Osteocyte (in vitro differentiated cells): Measurements from ENCODE around the gene STK17A. TPM values are rescaled to one million over a fixed set of nuclear protein-coding genes. Genes with fewer than 3 reads are reported as not detected.
A peak's percentile ranks its signal among the peaks of the same experiment; 100 is the strongest.
"Not testable (repeated sequence)": the region's sequence is repeated elsewhere in the genome, so short reads cannot be mapped to it uniquely, and the experiment has no call there.

ENCODE experiments used
- DNase-seq: peaks from one replicate; pipeline ENCODE4 v3.0.0; 2021; ENCODE audit warnings: mixed read lengths; ENCODE audit not compliant: unreplicated experiment; ENCODE audit errors: extremely low spot score
- H3K27ac Mint-ChIP-seq: one replicate; pipeline ENCODE4 v1.8.0; 2021; ENCODE audit warnings: mild to moderate bottlenecking, mixed read lengths; ENCODE audit not compliant: unreplicated experiment
- H3K27me3 Mint-ChIP-seq: one replicate; pipeline ENCODE4 v1.8.0; 2021; ENCODE audit warnings: mixed read lengths; ENCODE audit not compliant: unreplicated experiment
- H3K36me3 Mint-ChIP-seq: one replicate; pipeline ENCODE4 v1.8.0; 2021; ENCODE audit warnings: mixed read lengths; ENCODE audit not compliant: unreplicated experiment
- H3K4me1 Mint-ChIP-seq: one replicate; pipeline ENCODE4 v1.8.0; 2021; ENCODE audit warnings: mixed read lengths; ENCODE audit not compliant: unreplicated experiment
- H3K4me3 Mint-ChIP-seq: one replicate; pipeline ENCODE4 v1.8.0; 2021; ENCODE audit warnings: mild to moderate bottlenecking, moderate library complexity, mixed read lengths; ENCODE audit not compliant: unreplicated experiment
- H3K9me3 Mint-ChIP-seq: one replicate; pipeline ENCODE4 v1.8.0; 2021; ENCODE audit warnings: mixed read lengths; ENCODE audit not compliant: unreplicated experiment
- total RNA-seq: library from RNA; stranded (reverse); gene quantifications from 2 replicates; pipeline ENCODE4 v1.2.1, GENCODE V29; 2021
- TF ChIP-seq, protein P1 (sequence below): fragments of 200-600 bp; sonication (generic); IDR thresholded peaks from 2 replicates; pipeline ENCODE4 v1.5.0; 2021; ENCODE audit warnings: antibody characterized with exemption, mild to moderate bottlenecking, moderate library complexity

The STK17A gene
- total RNA-seq, 1 donor from 2014 or later, result 12.6 TPM

DNA sequence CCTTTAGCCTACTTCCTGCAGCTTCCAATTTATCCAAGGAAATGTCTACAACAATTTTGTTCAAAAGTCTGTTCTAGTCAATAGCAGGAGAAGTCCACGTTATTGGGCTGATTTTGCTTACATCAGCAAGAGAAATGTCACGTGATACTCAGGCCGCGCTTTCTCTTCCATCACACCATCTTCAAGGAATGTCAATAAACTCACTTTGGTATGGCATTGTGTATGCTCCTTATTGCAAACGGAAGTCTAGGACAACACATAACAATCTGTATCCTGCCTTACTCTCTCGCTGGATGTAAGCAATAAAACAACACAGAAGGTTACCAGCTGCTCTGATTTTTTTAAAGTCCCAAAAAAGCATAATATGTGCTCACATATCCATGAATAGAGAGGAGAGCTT is 17.1 kb upstream of the STK17A start:
- Mint-ChIP-seq H3K27ac (no peak overlapping the region), H3K4me1 (peaks cover 9% of the 10 kb centered on the region), H3K27me3 (peaks cover 25% of the 10 kb centered on the region), H3K36me3 (no peaks in the 10 kb centered on the region), H3K9me3 (no peaks in the 10 kb centered on the region), H3K4me3 (no peak overlapping the region)
- no peak for DNase-seq
- TF ChIP-seq, protein P1, sequence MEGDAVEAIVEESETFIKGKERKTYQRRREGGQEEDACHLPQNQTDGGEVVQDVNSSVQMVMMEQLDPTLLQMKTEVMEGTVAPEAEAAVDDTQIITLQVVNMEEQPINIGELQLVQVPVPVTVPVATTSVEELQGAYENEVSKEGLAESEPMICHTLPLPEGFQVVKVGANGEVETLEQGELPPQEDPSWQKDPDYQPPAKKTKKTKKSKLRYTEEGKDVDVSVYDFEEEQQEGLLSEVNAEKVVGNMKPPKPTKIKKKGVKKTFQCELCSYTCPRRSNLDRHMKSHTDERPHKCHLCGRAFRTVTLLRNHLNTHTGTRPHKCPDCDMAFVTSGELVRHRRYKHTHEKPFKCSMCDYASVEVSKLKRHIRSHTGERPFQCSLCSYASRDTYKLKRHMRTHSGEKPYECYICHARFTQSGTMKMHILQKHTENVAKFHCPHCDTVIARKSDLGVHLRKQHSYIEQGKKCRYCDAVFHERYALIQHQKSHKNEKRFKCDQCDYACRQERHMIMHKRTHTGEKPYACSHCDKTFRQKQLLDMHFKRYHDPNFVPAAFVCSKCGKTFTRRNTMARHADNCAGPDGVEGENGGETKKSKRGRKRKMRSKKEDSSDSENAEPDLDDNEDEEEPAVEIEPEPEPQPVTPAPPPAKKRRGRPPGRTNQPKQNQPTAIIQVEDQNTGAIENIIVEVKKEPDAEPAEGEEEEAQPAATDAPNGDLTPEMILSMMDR, result no peak

DNA sequence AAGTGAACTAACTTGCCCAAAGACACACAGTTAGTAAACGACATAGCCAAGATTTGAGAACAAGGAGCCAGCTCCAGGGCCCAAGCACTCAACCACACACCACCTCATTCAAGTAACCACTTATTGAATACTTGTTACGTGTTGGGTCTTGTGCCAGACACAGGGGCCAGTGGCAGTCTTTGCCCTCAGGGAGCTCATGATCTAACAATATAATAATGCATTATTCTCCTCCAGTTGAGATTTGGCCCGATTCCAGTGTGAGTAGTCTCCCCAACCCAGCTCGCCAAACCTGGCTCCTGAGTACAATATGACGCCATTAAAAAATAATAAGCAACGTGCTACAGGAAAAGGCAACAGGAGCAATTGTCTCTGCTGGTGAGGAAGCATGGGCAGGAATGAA is 14.4 kb upstream of the STK17A start:
- Mint-ChIP-seq H3K36me3 (no peaks in the 10 kb centered on the region), H3K4me1 (peaks cover 6% of the 10 kb centered on the region), H3K4me3 (no peak overlapping the region), H3K27ac (no peak overlapping the region), H3K27me3 (peaks cover 7% of the 10 kb centered on the region), H3K9me3 (no peaks in the 10 kb centered on the region)
- DNase-seq, result no peak
- TF ChIP-seq, protein P1, result no peak

DNA sequence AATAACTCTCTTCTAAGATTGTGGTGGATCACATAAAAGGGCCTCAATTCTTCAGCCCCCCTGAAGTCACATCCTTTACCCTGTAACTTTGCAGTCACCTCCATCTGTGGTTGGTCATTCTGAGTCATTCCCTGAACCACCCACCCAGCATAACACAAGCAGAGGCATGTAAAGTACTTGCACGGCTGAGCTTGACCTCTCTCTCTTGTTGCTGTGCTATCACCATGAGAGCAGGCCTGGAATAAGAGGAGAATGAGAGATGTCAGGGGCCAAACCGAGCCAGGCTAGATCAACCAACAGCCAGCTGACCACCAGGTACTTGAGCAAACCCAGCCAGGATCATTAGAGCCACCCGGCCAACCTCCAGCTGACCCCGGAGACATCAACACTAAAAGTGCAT is 13.5 kb upstream of the STK17A start:
- TF ChIP-seq, protein P1, result no peak
- DNase-seq, result no peak
- Mint-ChIP-seq H3K27ac (no peak overlapping the region), H3K36me3 (no peaks in the 10 kb centered on the region), H3K4me1 (peaks cover 6% of the 10 kb centered on the region), H3K4me3 (no peak overlapping the region), H3K27me3 (peaks cover 5% of the 10 kb centered on the region), H3K9me3 (no peaks in the 10 kb centered on the region)

DNA sequence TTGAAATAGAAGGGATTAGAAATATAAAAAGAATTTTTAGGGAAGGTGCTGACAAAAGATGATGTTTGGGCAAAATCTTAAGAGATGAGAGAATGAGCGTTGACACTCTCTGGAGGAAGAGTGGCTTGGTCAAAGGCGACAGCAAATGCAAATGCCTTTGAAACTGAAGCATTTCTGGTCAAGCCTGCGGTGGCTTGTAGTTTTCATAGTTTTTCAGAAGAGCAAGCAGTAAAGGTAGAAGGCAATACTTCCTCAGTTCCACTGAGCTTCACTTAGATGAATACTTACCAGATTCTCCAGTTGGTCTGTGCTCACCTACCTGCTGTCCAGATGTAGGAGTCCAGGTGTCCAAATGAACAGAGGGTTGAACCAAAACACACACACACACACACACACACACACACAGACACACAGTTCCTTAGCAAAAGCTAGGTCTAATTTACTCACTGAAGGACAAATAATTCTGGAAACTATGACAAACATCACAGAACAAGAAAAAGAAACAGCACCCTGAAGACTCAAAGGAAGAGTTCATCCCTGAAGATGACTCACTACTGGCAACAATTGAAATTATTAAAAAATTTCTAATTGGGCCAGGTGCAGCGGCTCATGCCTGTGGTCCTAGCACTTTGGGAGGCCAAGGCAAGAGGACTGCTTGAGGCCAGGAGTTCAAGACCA is 12.1 kb upstream of the STK17A start:
- Mint-ChIP-seq H3K4me1 (peaks cover 6% of the 10 kb centered on the region), H3K27ac (no peak overlapping the region), H3K9me3 (no peaks in the 10 kb centered on the region), H3K36me3 (no peaks in the 10 kb centered on the region), H3K27me3 (no peaks in the 10 kb centered on the region), H3K4me3 (no peak overlapping the region)
- TF ChIP-seq, protein P1, result no peak
- DNase-seq, result no peak

DNA sequence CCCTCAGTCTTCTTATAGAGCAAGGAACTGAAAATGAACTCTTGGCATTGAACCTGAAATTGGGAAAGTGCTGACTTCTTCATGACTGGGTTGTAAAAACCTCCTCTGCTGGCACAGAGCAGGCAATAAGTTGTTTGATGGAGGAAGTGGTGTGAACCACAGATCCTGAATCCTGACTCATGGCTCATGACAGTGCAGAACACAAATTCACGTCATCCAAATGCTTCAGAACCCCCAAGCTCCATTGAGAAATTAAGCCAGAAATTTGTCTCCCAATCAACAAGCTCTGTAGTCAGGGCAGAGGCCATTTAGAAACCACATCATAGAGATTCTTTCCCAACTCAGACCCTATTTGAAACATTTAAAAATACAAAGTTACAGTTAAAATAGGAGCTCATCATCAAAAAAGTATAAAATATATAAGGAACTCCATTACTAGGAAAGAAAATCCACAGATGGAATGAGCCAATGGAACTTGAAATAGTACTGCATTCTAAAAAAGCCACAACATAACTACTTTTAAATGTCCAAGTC is 10.3 kb upstream of the STK17A start:
- Mint-ChIP-seq H3K36me3 (no peaks in the 10 kb centered on the region), H3K4me1 (peaks cover 6% of the 10 kb centered on the region), H3K27ac (peak overlapping the region; percentile 20), H3K4me3 (no peak overlapping the region), H3K27me3 (no peaks in the 10 kb centered on the region), H3K9me3 (no peaks in the 10 kb centered on the region)
- TF ChIP-seq, protein P1, result no peak
- no peak for DNase-seq

DNA sequence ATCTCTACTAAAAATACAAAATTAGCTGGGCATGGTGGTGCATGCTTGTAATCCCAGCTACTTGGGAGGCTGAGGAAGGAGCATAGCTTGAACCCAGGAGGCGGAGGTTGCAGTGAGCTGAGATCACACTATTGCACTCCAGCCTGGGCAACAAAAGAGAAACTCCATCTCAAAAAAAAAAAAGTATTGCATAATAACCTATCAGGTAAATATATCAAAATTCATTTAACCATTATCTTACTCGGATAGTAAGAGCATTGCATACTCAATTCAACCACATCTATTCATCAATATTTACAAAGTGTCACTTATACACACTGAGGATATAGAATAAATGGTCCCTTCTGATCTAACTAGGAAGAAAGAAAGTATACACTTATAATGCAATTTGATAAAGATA is 9.1 kb upstream of the STK17A start:
- not testable (repeated sequence) for H3K27me3 Mint-ChIP-seq, H3K4me3 Mint-ChIP-seq, H3K9me3 Mint-ChIP-seq, H3K36me3 Mint-ChIP-seq, H3K4me1 Mint-ChIP-seq, DNase-seq, H3K27ac Mint-ChIP-seq
